Natural killer cell (primary cell): ENCODE measurements around the gene TMEM208. TPM values are rescaled to one million over a fixed set of nuclear protein-coding genes. Genes with fewer than 3 reads are reported as not detected.

ENCODE experiments used
- ATAC-seq, 3 donors: fragments of 150-1000 bp in 2 of 3; fragments of 200-7000 bp in 1 of 3; cut with Tn5 transposase; 1 replicate in 1 of 3; 2 replicates in 2 of 3; pipeline ENCODE4 v1.10.0; 2021; ENCODE audit warnings: mild to moderate bottlenecking in 2 of 3, moderate library complexity in 2 of 3
- DNase-seq, 2 donors: peaks; one replicate each; pipeline versions ENCODE4 v3.0.0 to v3.0.0-alpha.2; 2013 to 2021; ENCODE audit warnings: mixed read lengths in 1 of 2
- H3K27ac ChIP-seq: one replicate; pipeline ENCODE4 v1.5.1; 2013; ENCODE audit warnings: mild to moderate bottlenecking, low read length
- H3K27me3 ChIP-seq: one replicate; pipeline ENCODE4 v1.6.1; 2013; ENCODE audit warnings: low read length; ENCODE audit not compliant: control insufficient read depth, insufficient read depth
- H3K36me3 ChIP-seq: one replicate; pipeline ENCODE4 v1.6.1; 2013; ENCODE audit warnings: low read length; ENCODE audit not compliant: control insufficient read depth, insufficient read depth
- H3K4me1 ChIP-seq: one replicate; pipeline ENCODE4 v1.6.1; 2013; ENCODE audit warnings: low read length; ENCODE audit not compliant: control insufficient read depth, insufficient read depth
- H3K4me3 ChIP-seq: one replicate; pipeline ENCODE4 v1.5.1; 2013; ENCODE audit warnings: low read length
- H3K9me3 ChIP-seq: one replicate; pipeline ENCODE4 v1.6.1; 2013; ENCODE audit warnings: low read length; ENCODE audit not compliant: control insufficient read depth, insufficient read depth
- H3K27ac Mint-ChIP-seq, 2 donors: one replicate each; pipeline ENCODE4 v1.8.0; 2022; ENCODE audit warnings: mild to moderate bottlenecking in 2 of 2, mixed read lengths in 2 of 2, moderate library complexity in 1 of 2
- H3K27me3 Mint-ChIP-seq, 2 donors: one replicate each; pipeline ENCODE4 v1.8.0; 2022; ENCODE audit warnings: low read depth in 2 of 2, mixed read lengths in 2 of 2
- H3K36me3 Mint-ChIP-seq: one replicate; pipeline ENCODE4 v1.8.0; 2022; ENCODE audit warnings: mixed read lengths
- H3K4me1 Mint-ChIP-seq, 2 donors: one replicate each; pipeline ENCODE4 v1.8.0; 2022; ENCODE audit warnings: mixed read lengths in 2 of 2
- H3K4me3 Mint-ChIP-seq: one replicate; pipeline ENCODE4 v1.8.0; 2022; ENCODE audit warnings: mild to moderate bottlenecking, moderate library complexity, mixed read lengths
- H3K9me3 Mint-ChIP-seq, 2 donors: one replicate each; pipeline ENCODE4 v1.8.0; 2022; ENCODE audit warnings: mixed read lengths in 2 of 2
- WGBS: methylation state at CpG from one replicate; pipeline ENCODE4 v1.1.7; 2013; ENCODE audit warnings: missing lambda C conversion rate; ENCODE audit not compliant: insufficient coverage; 5-methylcytosine and 5-hydroxymethylcytosine counted together
- intact Hi-C: fragments of 100-400 bp; cut with micrococcal nuclease; formaldehyde crosslinking; loops from one replicate; pipeline ENCODE4 v1.14.2; 2022
- total RNA-seq, 4 donors: library from RNA; stranded (reverse); fragments of 120-200 nt in 1 of 4; gene quantifications; one replicate each; pipeline versions ENCODE4 v1.2.3 to v1.2.4, GENCODE V29; 2013 to 2022
- TF ChIP-seq, protein P1 (sequence below): fragments of 200-600 bp; IDR thresholded peaks from one replicate; pipeline ENCODE4 v1.8.0; 2022; ENCODE audit warnings: antibody characterized with exemption

TMEM208 gene
- total RNA-seq, 3 donors from 2014 or later (not counting 1 experiment from before 2014, with no cell fraction given) = 34.5 to 39.2 (median 36.7) TPM

DNA sequence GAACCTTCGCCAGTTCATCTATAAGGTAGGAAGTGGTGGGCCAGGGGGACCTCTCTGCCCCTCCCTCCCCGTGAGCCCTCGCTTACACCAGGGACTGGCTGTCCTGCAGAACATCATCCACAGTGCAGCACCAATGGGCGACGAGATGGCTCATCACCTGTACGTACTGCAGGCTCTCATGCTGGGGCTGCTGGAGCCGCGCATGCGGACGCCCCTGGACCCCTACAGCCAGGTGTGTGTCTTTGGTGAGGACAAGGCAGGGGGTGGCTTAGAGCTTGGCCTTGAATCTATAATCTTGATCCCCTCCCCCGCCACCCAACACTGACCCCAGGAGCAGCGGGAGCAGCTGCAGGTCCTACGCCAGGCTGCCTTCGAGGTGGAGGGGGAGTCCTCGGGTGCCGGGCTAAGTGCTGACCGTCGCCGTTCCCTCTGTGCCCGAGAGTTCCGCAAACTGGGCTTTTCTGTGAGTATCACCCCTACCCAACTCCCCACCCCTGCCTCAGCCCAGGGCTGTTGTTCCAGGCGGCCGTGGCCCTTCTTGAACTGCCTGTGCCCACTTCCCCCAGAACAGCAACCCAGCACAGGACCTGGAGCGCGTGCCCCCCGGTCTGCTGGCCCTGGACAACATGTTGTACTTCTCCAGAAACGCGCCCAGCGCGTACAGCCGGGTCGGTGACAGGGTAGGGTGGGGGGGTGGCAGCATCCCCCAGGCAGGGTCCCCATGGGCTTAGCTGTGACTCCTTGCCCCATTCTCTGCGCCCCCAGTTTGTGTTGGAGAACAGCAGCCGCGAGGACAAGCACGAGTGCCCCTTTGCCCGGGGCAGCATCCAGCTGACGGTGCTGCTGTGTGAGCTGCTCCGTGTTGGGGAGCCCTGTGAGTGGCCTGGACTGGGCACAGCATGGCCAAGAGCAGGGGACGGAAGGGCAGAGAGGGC, 25.3 kb upstream of the TMEM208 start:
- intact Hi-C loops = no loop called here
- H3K9me3 ChIP-seq = no peaks in the 10 kb centered on the region
- peaks cover 9 to 10% of the 10 kb centered on the region in 2 donors for H3K4me1 Mint-ChIP-seq
- peaks cover 44% of the 10 kb centered on the region for H3K36me3 ChIP-seq
- no peak overlapping the region for H3K27ac Mint-ChIP-seq
- no peak overlapping the region for H3K4me3 Mint-ChIP-seq
- peaks cover 4% of the 10 kb centered on the region for H3K36me3 Mint-ChIP-seq
- DNase-seq (no peak), ATAC-seq (no peak)
- 96% methylated on average over 39 of the region's 40 CpGs for WGBS
- no peaks in the 10 kb centered on the region for H3K9me3 Mint-ChIP-seq
- no peak overlapping the region for H3K4me3 ChIP-seq
- H3K27me3 ChIP-seq = no peaks in the 10 kb centered on the region
- TF ChIP-seq, protein P1, sequence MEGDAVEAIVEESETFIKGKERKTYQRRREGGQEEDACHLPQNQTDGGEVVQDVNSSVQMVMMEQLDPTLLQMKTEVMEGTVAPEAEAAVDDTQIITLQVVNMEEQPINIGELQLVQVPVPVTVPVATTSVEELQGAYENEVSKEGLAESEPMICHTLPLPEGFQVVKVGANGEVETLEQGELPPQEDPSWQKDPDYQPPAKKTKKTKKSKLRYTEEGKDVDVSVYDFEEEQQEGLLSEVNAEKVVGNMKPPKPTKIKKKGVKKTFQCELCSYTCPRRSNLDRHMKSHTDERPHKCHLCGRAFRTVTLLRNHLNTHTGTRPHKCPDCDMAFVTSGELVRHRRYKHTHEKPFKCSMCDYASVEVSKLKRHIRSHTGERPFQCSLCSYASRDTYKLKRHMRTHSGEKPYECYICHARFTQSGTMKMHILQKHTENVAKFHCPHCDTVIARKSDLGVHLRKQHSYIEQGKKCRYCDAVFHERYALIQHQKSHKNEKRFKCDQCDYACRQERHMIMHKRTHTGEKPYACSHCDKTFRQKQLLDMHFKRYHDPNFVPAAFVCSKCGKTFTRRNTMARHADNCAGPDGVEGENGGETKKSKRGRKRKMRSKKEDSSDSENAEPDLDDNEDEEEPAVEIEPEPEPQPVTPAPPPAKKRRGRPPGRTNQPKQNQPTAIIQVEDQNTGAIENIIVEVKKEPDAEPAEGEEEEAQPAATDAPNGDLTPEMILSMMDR = no peak
- no peaks in the 10 kb centered on the region for H3K4me1 ChIP-seq
- H3K27me3 Mint-ChIP-seq = no peaks in the 10 kb centered on the region
- no peak overlapping the region for H3K27ac ChIP-seq

DNA sequence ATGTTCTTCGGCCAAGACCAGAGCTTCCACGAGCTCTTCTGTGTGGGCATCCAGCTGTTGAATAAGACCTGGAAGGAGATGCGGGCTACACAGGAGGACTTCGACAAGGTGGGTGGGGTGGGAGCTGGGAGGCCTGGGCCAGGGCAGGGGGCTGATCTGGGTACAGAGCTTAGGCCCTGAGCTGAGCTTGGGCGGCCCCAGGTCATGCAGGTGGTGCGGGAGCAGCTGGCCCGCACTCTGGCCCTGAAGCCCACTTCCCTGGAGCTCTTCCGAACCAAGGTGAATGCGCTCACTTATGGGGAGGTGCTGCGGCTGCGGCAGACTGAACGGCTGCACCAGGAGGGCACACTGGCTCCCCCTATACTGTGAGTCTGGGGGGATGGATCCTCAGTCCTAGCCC, 24.5 kb upstream of the TMEM208 start:
- no peaks in the 10 kb centered on the region for H3K9me3 ChIP-seq
- H3K36me3 Mint-ChIP-seq = no peaks in the 10 kb centered on the region
- no peak overlapping the region for H3K27ac Mint-ChIP-seq
- H3K4me3 Mint-ChIP-seq = no peak overlapping the region
- DNase-seq = no peak
- TF ChIP-seq, protein P1 = no peak
- H3K36me3 ChIP-seq = peaks cover 37% of the 10 kb centered on the region
- no peak overlapping the region for H3K4me3 ChIP-seq
- intact Hi-C loops = no loop called here
- no peaks in the 10 kb centered on the region for H3K27me3 Mint-ChIP-seq
- H3K27me3 ChIP-seq = no peaks in the 10 kb centered on the region
- H3K9me3 Mint-ChIP-seq = no peaks in the 10 kb centered on the region
- peaks cover 4 to 9% of the 10 kb centered on the region in 2 donors for H3K4me1 Mint-ChIP-seq
- no peaks in the 10 kb centered on the region for H3K4me1 ChIP-seq
- 99% methylated on average over 12 of the region's 12 CpGs for WGBS
- ATAC-seq = no peak
- H3K27ac ChIP-seq = no peak overlapping the region

GRCh38 chr16:67202956-67203493, 23.9 kb upstream of the TMEM208 start:
- 96% methylated on average over 23 of the region's 23 CpGs for WGBS
- Mint-ChIP-seq H3K36me3 (no peaks in the 10 kb centered on the region), H3K9me3 (no peaks in the 10 kb centered on the region), H3K4me3 (no peak overlapping the region), H3K4me1 (peaks cover 4 to 9% of the 10 kb centered on the region in 2 donors), H3K27me3 (no peaks in the 10 kb centered on the region), H3K27ac (no peak overlapping the region)
- intact Hi-C loops = no loop called here
- no peak for ATAC-seq
- no peaks in the 10 kb centered on the region for H3K9me3 ChIP-seq
- DNase-seq = no peak
- H3K4me3 ChIP-seq = no peak overlapping the region
- H3K27me3 ChIP-seq = no peaks in the 10 kb centered on the region
- H3K4me1 ChIP-seq = no peaks in the 10 kb centered on the region
- H3K36me3 ChIP-seq = peaks cover 33% of the 10 kb centered on the region
- H3K27ac ChIP-seq = no peak overlapping the region
- TF ChIP-seq, protein P1 = no peak
